ENCODE measurements around the gene ELOVL6. TPM values are rescaled to one million over a fixed set of nuclear protein-coding genes. Genes with fewer than 3 reads are reported as not detected.

The ELOVL6 gene
- total and polyA plus RNA-seq, 2 of the 4 experiments (the other 2 are of a cell fraction): 17.9 to 19.0 TPM

DNA sequence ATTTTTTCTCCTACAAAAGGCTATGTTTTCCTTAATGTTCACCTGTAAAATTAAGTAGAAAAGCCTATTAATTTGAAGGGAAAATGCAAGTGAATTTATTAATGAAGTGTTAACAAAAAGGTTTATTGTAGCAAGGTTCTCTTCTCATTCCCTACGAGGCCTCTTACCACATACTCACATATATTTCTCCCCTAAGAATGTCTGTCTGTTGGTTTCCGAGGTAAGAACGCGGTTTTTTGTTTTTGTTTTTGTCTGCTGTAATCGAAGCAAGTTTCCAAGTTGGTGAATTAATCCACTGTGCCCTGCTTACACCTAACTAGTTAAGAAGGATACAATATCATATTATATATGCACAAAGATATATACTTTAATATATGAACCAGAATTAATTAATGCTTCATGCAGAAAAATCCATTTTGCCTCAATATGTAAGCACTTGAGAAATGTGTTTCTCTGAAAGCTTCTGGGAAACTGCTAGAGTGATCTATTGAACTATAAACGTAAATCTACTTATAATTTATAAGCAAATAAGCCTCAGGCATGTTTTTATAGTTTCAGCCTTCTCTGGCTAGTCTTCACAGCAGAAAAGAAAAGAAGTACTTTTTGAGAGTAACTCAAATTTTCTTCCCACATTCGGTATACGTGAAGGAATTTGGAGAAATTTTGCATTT is 164.9 kb downstream of the ELOVL6 start:
- no TSS peak for BruUV-seq (replicated peaks)
- H4K91ac ChIP-seq (ENCODE audit: insufficient read depth, low read depth, low read length): no peak overlapping the region
- H3K9ac ChIP-seq (ENCODE audit: low read depth, low read length): no peak overlapping the region
- H4K20me1 ChIP-seq (ENCODE audit: insufficient read depth, low read length): no peaks in the 10 kb centered on the region
- no peak overlapping the region for H3K4me3 ChIP-seq (ENCODE audit: insufficient read depth, low read depth, low read length)
- H3K4ac ChIP-seq (ENCODE audit: low read depth, low read length): no peak overlapping the region
- peaks cover 2% of the 10 kb centered on the region; the same call in 1 of the 2 replicates for H3K9me3 ChIP-seq (ENCODE audit: control insufficient read depth, insufficient read depth, low read length)
- no peaks in the 10 kb centered on the region for H3K4me1 ChIP-seq (ENCODE audit: control insufficient read depth, insufficient read depth, low read length)
- POLR2A ChIA-PET (ENCODE audit: unreplicated experiment): no interaction called here
- H3K27me3 ChIP-seq (ENCODE audit: control insufficient read depth, insufficient read depth, low read length): peaks cover 5% of the 10 kb centered on the region
- CTCF ChIA-PET: no interaction called here
- in situ Hi-C loops (cut with MboI; ENCODE audit: low sequenced_read_pairs): no loop called here
- H3K18ac ChIP-seq (ENCODE audit: low read depth, low read length): no peak overlapping the region
- no peak overlapping the region for H2BK120ac ChIP-seq (ENCODE audit: low read depth, low read length)
- no peak overlapping the region for H3K56ac ChIP-seq (ENCODE audit: extremely low read depth, insufficient read depth, low read length)
- no peak overlapping the region for H2AK9ac ChIP-seq (replicated peaks; ENCODE audit: low read depth, low read length, poor library complexity)
- dilution Hi-C loops (cut with HindIII; ENCODE audit: low sequenced_read_pairs, unreplicated experiment): no loop called here
- ATAC-seq (ENCODE audit: low read depth) (no peak), DNase-seq (no peak)
- WGBS, 2 experiments (ENCODE audit: extremely low coverage in 2 of 2, insufficient read length in 1 of 2): no CpG with 5 or more reads among the region's 8 CpGs
- H2AK5ac ChIP-seq (ENCODE audit: low read depth, low read length): no peak overlapping the region
- no peak overlapping the region for H3K27ac ChIP-seq (ENCODE audit: insufficient read depth, low read length)
- H2BK20ac ChIP-seq (ENCODE audit: low read depth, low read length): no peak overlapping the region
- intact Hi-C loops (cut with micrococcal nuclease): no loop called here
- H2AFZ ChIP-seq (replicated peaks; ENCODE audit: low read length, poor library complexity): no peak overlapping the region
- no peak for TF ChIP-seq SMC3 (IDR thresholded peaks at IDR 0.05; ENCODE audit: low read depth, low read length)
- H2BK5ac ChIP-seq (ENCODE audit: low read depth, low read length, poor library complexity, severe bottlenecking): no peak overlapping the region
- no peak overlapping the region for H4K5ac ChIP-seq (ENCODE audit: low read depth, low read length)
- H3K79me1 ChIP-seq (ENCODE audit: low read depth in 1 of 2, low read length in 2 of 2): no peaks in the 10 kb centered on the region
- no peak overlapping the region for H4K8ac ChIP-seq (ENCODE audit: low read depth in 2 of 2, low read length in 2 of 2)
- H2BK15ac ChIP-seq (ENCODE audit: low read depth, low read length): no peak overlapping the region
- no peak overlapping the region for H3K23ac ChIP-seq (ENCODE audit: low read depth, low read length)
- no peak overlapping the region for H3K14ac ChIP-seq (replicated peaks; ENCODE audit: low read depth, low read length)
- H3K36me3 ChIP-seq (ENCODE audit: control insufficient read depth, insufficient read depth, low read length): no peaks in the 10 kb centered on the region
- H3K9me1 ChIP-seq (ENCODE audit: insufficient read depth, low read length): no peaks in the 10 kb centered on the region
- no peak overlapping the region for H3K4me2 ChIP-seq (ENCODE audit: low read depth, low read length)
